Measurements from ENCODE around the gene EFNA2. TPM values are rescaled to one million over a fixed set of nuclear protein-coding genes. Genes with fewer than 3 reads are reported as not detected.
A peak's percentile ranks its signal among the peaks of the same experiment; 100 is the strongest.

EFNA2 gene
- total RNA-seq, 1 experiment from 2014 or later, result 11.4 TPM

GRCh38 chr19:1308718-1309117, 23.0 kb downstream of the EFNA2 start:
- Mint-ChIP-seq H3K4me3 (no peak overlapping the region), H3K27me3 (ENCODE audit: low read depth) (no peaks in the 10 kb centered on the region), H3K27ac (no peak overlapping the region), H3K36me3 (no peaks in the 10 kb centered on the region), H3K4me1 (no peaks in the 10 kb centered on the region), H3K9me3 (no peaks in the 10 kb centered on the region)
- no peak for TF ChIP-seq GRHL2 (CRISPR knock-in tag; IDR thresholded peaks at IDR 0.05; ENCODE audit: insufficient replicate concordance, severe bottlenecking)
- no peak for TF ChIP-seq CREB1 (CRISPR knock-in tag; IDR thresholded peaks at IDR 0.05)
- TF ChIP-seq SMAD3 (CRISPR knock-in tag; IDR thresholded peaks at IDR 0.05; ENCODE audit: borderline replicate concordance), result no peak
- no peak for TF ChIP-seq ZBTB43 (CRISPR knock-in tag; IDR thresholded peaks at IDR 0.05)
- no peak for TF ChIP-seq OVOL2 (CRISPR knock-in tag; IDR thresholded peaks at IDR 0.05; ENCODE audit: borderline replicate concordance)
- no peak for TF ChIP-seq ZSCAN18 (CRISPR knock-in tag; IDR thresholded peaks at IDR 0.05)
- no peak for TF ChIP-seq SP1 (CRISPR knock-in tag; conservative IDR thresholded peaks at IDR 0.05)
- TF ChIP-seq CTCF (IDR thresholded peaks at IDR 0.05), result no peak
- no peak for TF ChIP-seq HMGXB4 (CRISPR knock-in tag; IDR thresholded peaks at IDR 0.05)
- no peak for DNase-seq (ENCODE audit: low spot score)
- CTCF ChIA-PET, result no interaction called here
- ATAC-seq, result no peak
- POLR2A ChIA-PET, result no interaction called here

- Mint-ChIP-seq H3K9me3 (no peaks in the 10 kb centered on the region), H3K4me1 (no peaks in the 10 kb centered on the region), H3K36me3 (no peaks in the 10 kb centered on the region), H3K4me3 (no peak overlapping the region), H3K27ac (no peak overlapping the region), H3K27me3 (ENCODE audit: low read depth) (peaks cover 4% of the 10 kb centered on the region; the same call in 1 of the 2 replicates)
- ChIA-PET POLR2A (no interaction called here), CTCF (interaction anchor here (1.2 to 2.5 kb wide), 2 partner anchors 30 to 134 kb away, joined by 3 to 10 read pairs; no protein-coding TSS in a partner anchor)
- TF ChIP-seq GTF2I (CRISPR knock-in tag; conservative IDR thresholded peaks at IDR 0.05) (peak; percentile 52; the same call in 1 of the 2 replicates), RELA (CRISPR knock-in tag; IDR thresholded peaks at IDR 0.05; ENCODE audit: borderline replicate concordance) (no peak)
- ATAC-seq, result no peak
- no peak for DNase-seq (ENCODE audit: low spot score)
Measured at GRCh38 chr19:1309977-1310852, 24.5 kb downstream of the EFNA2 start.

- CTCF ChIA-PET, result interaction anchor here (0.6 to 2.5 kb wide), 6 partner anchors 19 to 708 kb away, joined by 3 to 10 read pairs (median 4); no protein-coding TSS in a partner anchor
- no peak for DNase-seq (ENCODE audit: low spot score)
- POLR2A ChIA-PET, result no interaction called here
- TF ChIP-seq NR3C1 (CRISPR knock-in tag; conservative IDR thresholded peaks at IDR 0.05; ENCODE audit: low read depth) (no peak), PRDM15 (CRISPR knock-in tag; IDR thresholded peaks at IDR 0.05) (no peak), RELA (CRISPR knock-in tag; IDR thresholded peaks at IDR 0.05; ENCODE audit: borderline replicate concordance) (no peak), E2F4 (CRISPR knock-in tag; IDR thresholded peaks at IDR 0.05; ENCODE audit: borderline replicate concordance, low read depth) (no peak), ZNF219 (CRISPR knock-in tag; IDR thresholded peaks at IDR 0.05; ENCODE audit: borderline replicate concordance) (no peak)
Measured at GRCh38 chr19:1310853-1311180, 25.1 kb downstream of the EFNA2 start.

More at GRCh38 chr19:1310853-1311180, 25.1 kb downstream of the EFNA2 start:
- H3K4me1 Mint-ChIP-seq, result no peaks in the 10 kb centered on the region
- no peaks in the 10 kb centered on the region for H3K36me3 Mint-ChIP-seq
- no peak overlapping the region for H3K4me3 Mint-ChIP-seq
- peaks cover 7% of the 10 kb centered on the region; the same call in 1 of the 2 replicates for H3K27me3 Mint-ChIP-seq (ENCODE audit: low read depth)
- H3K27ac Mint-ChIP-seq, result no peak overlapping the region
- no peak for ATAC-seq
- no peaks in the 10 kb centered on the region for H3K9me3 Mint-ChIP-seq

Measured in WTC11 (cell line).